DLD1 (cell line): ENCODE measurements around the gene ZBTB4.

Experiments used
- in situ Hi-C: cut with HindIII; loops from 2 replicates; pipeline ENCODE4 v1.10.0; 2017; ENCODE audit warnings: low sequenced_read_pairs

Gene ZBTB4

GRCh38 chr17:7479213-7480088 is at the start of gene ZBTB4:
Gene ZBTB4, minus strand, starts transcription at chr17:7479631. Its CDS starts 12,830 bp downstream, at chr17:7466801.
- in situ Hi-C loops, result no loop called here

- in situ Hi-C loops, result no loop called here
Observed at GRCh38 chr17:7528842-7529241, 49.4 kb upstream of the ZBTB4 start.

- in situ Hi-C loops, result no loop called here
Observed at GRCh38 chr17:7523033-7523432, 43.6 kb upstream of the ZBTB4 start.

GRCh38 chr17:7515911-7516610 is 36.6 kb upstream of the ZBTB4 start:
- in situ Hi-C loops, result no loop called here

- in situ Hi-C loops, result no loop called here
Observed at GRCh38 chr17:7513850-7514419, 34.5 kb upstream of the ZBTB4 start.

GRCh38 chr17:7512824-7513540 is 33.6 kb upstream of the ZBTB4 start:
- in situ Hi-C loops, result no loop called here

GRCh38 chr17:7512105-7512504 is 32.7 kb upstream of the ZBTB4 start:
- in situ Hi-C loops, result no loop called here

GRCh38 chr17:7511108-7511507 is 31.7 kb upstream of the ZBTB4 start:
- in situ Hi-C loops, result no loop called here

GRCh38 chr17:7509937-7510336 is 30.5 kb upstream of the ZBTB4 start:
- in situ Hi-C loops, result no loop called here

- in situ Hi-C loops, result no loop called here
Observed at GRCh38 chr17:7508846-7509245, 29.4 kb upstream of the ZBTB4 start.

- in situ Hi-C loops, result no loop called here
Observed at GRCh38 chr17:7508145-7508544, 28.7 kb upstream of the ZBTB4 start.

GRCh38 chr17:7503521-7503920 is 24.1 kb upstream of the ZBTB4 start:
- in situ Hi-C loops, result no loop called here

- in situ Hi-C loops, result no loop called here
Observed at GRCh38 chr17:7502987-7503386, 23.6 kb upstream of the ZBTB4 start.

GRCh38 chr17:7502171-7502847 is 22.9 kb upstream of the ZBTB4 start:
- in situ Hi-C loops, result no loop called here

- in situ Hi-C loops, result no loop called here
Observed at GRCh38 chr17:7501729-7502128, 22.3 kb upstream of the ZBTB4 start.

- in situ Hi-C loops, result no loop called here
Observed at GRCh38 chr17:7499161-7499560, 19.7 kb upstream of the ZBTB4 start.

- in situ Hi-C loops, result no loop called here
Observed at GRCh38 chr17:7497636-7498035, 18.2 kb upstream of the ZBTB4 start.

- in situ Hi-C loops, result no loop called here
Observed at GRCh38 chr17:7497228-7497627, 17.8 kb upstream of the ZBTB4 start.

- in situ Hi-C loops, result no loop called here
Observed at GRCh38 chr17:7496470-7497183, 17.2 kb upstream of the ZBTB4 start.

GRCh38 chr17:7495906-7496434 is 16.5 kb upstream of the ZBTB4 start:
- in situ Hi-C loops, result no loop called here
